ENCODE data around the gene FNDC8.

DNA sequence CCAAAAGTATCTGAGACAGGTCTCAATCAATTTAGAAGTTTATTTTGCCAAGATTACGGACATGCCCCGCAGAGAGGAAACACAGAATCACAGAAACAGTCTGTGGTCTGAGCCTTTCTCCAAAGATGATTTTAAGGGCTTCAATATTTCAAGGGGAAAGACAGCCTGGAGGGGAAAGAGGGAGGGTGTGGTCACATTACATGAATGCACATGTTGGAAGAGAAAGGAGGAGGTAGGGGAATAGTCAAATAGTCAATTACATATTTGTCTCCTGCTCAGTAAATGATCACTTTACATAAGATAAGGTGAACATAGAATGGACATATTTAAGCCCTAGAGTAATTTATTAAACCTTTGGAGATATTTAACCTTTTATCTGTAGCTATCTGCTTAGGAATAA lies 38.5 kb downstream of the FNDC8 start:
- TF ChIP-seq, protein P1, sequence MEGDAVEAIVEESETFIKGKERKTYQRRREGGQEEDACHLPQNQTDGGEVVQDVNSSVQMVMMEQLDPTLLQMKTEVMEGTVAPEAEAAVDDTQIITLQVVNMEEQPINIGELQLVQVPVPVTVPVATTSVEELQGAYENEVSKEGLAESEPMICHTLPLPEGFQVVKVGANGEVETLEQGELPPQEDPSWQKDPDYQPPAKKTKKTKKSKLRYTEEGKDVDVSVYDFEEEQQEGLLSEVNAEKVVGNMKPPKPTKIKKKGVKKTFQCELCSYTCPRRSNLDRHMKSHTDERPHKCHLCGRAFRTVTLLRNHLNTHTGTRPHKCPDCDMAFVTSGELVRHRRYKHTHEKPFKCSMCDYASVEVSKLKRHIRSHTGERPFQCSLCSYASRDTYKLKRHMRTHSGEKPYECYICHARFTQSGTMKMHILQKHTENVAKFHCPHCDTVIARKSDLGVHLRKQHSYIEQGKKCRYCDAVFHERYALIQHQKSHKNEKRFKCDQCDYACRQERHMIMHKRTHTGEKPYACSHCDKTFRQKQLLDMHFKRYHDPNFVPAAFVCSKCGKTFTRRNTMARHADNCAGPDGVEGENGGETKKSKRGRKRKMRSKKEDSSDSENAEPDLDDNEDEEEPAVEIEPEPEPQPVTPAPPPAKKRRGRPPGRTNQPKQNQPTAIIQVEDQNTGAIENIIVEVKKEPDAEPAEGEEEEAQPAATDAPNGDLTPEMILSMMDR (conservative IDR thresholded peaks at IDR 0.05; ENCODE audit: low read depth, low read length): no peak
- TF ChIP-seq EZH2 (IDR thresholded peaks at IDR 0.05; ENCODE audit: low read length, unreplicated experiment): no peak

Measured in PC-3 (cell line).